ENCODE results near the gene MYCN. TPM values are rescaled to one million over a fixed set of nuclear protein-coding genes. Genes with fewer than 3 reads are reported as not detected.

The MYCN gene
- total and polyA plus RNA-seq, 2 of the 8 experiments (the other 6 are each of a cell fraction or from before 2014, with no cell fraction given) = 87.8 to 137 TPM

DNA sequence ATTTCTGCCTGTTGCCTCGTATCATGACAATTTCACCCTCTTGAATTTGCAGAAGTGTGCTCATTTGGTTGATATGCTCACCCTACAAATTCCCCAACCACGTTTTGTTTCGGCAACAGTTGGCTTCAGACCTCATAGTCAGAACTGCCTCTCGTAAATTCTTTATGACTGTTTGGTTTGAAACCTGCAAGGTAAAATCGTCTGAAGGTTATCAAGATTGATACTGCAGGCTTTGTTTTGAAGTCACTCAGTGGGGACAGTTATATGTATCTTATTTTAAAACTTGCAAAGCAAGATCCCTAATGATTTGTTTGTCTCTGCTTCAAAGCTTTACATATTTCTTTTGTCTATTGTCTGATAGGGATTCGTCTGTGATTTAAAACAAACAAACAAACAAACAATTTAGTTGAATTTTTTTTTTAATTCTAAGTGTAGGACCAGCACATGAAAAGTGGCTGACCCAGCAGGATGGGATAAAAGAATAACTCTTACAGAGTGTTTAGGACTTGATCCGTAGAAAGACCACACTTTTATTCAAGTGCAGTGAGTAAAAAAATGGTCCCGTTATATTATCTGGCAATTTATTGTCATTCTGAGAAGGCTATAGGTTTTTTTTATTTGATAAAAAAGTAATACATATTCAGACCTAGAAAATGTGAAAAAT is 45.7 kb upstream of the MYCN start:
- CTCF ChIA-PET (ENCODE audit: partially characterized antibody) = interaction anchor here (1.1 to 1.8 kb wide), 3 partner anchors 11 to 19 kb away, joined by 3 to 4 read pairs (median 4); no protein-coding TSS in a partner anchor
- whole genome bisulfite sequencing, 2 experiments (ENCODE audit: extremely low coverage in 1 of 2, insufficient coverage in 1 of 2, insufficient read length in 1 of 2, insufficient replicate concordance in 2 of 2, low coverage in 1 of 2, low lambda C conversion rate in 2 of 2, missing lambda C conversion rate in 1 of 2) = 88% methylated on average over 8 of the region's 8 CpGs; no CpG with 5 or more reads in 1 of the 2 experiments
- no peak overlapping the region for H2BK12ac ChIP-seq (ENCODE audit: low read depth, low read length)
- no peak for TF ChIP-seq JUND (IDR thresholded peaks at IDR 0.05; ENCODE audit: low read length)
- TF ChIP-seq CHD2 (IDR thresholded peaks at IDR 0.05; ENCODE audit: low read length) = no peak
- no peak for TF ChIP-seq NRF1 (IDR thresholded peaks at IDR 0.05; ENCODE audit: low read depth, low read length)
- TF ChIP-seq KDM4A (IDR thresholded peaks at IDR 0.05; ENCODE audit: low read depth, low read length, severe bottlenecking) = no peak
- TF ChIP-seq, protein P1, sequence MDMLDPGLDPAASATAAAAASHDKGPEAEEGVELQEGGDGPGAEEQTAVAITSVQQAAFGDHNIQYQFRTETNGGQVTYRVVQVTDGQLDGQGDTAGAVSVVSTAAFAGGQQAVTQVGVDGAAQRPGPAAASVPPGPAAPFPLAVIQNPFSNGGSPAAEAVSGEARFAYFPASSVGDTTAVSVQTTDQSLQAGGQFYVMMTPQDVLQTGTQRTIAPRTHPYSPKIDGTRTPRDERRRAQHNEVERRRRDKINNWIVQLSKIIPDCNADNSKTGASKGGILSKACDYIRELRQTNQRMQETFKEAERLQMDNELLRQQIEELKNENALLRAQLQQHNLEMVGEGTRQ (IDR thresholded peaks at IDR 0.05; ENCODE audit: low read length) = no peak
- TF ChIP-seq RFX5 (IDR thresholded peaks at IDR 0.05; ENCODE audit: borderline replicate concordance, low read depth, low read length) = no peak
- TF ChIP-seq BACH1 (IDR thresholded peaks at IDR 0.05; ENCODE audit: low read length) = no peak
- no peak for TF ChIP-seq ASH2L (IDR thresholded peaks at IDR 0.05; ENCODE audit: low read length)
- TF ChIP-seq, protein P2, sequence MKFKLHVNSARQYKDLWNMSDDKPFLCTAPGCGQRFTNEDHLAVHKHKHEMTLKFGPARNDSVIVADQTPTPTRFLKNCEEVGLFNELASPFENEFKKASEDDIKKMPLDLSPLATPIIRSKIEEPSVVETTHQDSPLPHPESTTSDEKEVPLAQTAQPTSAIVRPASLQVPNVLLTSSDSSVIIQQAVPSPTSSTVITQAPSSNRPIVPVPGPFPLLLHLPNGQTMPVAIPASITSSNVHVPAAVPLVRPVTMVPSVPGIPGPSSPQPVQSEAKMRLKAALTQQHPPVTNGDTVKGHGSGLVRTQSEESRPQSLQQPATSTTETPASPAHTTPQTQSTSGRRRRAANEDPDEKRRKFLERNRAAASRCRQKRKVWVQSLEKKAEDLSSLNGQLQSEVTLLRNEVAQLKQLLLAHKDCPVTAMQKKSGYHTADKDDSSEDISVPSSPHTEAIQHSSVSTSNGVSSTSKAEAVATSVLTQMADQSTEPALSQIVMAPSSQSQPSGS (IDR thresholded peaks at IDR 0.05; ENCODE audit: low read length) = no peak
- TF ChIP-seq, protein P3, sequence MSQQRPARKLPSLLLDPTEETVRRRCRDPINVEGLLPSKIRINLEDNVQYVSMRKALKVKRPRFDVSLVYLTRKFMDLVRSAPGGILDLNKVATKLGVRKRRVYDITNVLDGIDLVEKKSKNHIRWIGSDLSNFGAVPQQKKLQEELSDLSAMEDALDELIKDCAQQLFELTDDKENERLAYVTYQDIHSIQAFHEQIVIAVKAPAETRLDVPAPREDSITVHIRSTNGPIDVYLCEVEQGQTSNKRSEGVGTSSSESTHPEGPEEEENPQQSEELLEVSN (IDR thresholded peaks at IDR 0.05) = no peak

More for the DNA sequence above, 45.7 kb upstream of the MYCN start:
- Histone ChIP-seq H4K5ac (ENCODE audit: insufficient read length, low read depth, low read length) (no peak overlapping the region), H3K79me2 (ENCODE audit: control insufficient read depth in 1 of 2, insufficient read depth in 2 of 2, low read length in 2 of 2) (no peaks in the 10 kb centered on the region), H3K18ac (ENCODE audit: extremely low read depth, low read length) (no peak overlapping the region), H4K8ac (ENCODE audit: extremely low read depth, insufficient read depth, low read length) (no peak overlapping the region), H3K79me1 (ENCODE audit: low read depth, low read length) (no peaks in the 10 kb centered on the region), H3K14ac (ENCODE audit: insufficient read length) (no peak overlapping the region), H3K9ac (replicated peaks in 1 of 4; ENCODE audit: extremely low read depth in 1 of 4, low read depth in 3 of 4, low read length in 3 of 4) (no peak overlapping the region), H3K27me3 (replicated peaks in 1 of 4; ENCODE audit: control insufficient read depth in 3 of 4, extremely low read depth in 1 of 4, insufficient read depth in 3 of 4, low read length in 3 of 4) (no peaks in the 10 kb centered on the region), H2AFZ (ENCODE audit: low read length) (no peak overlapping the region), H3K27ac (ENCODE audit: low read depth, low read length) (no peak overlapping the region), H3K4me3 (ENCODE audit: extremely low read depth in 1 of 4, insufficient read depth in 2 of 4, low read depth in 3 of 4, low read length in 4 of 4) (no peak overlapping the region), H2AK5ac (ENCODE audit: low read depth, low read length) (no peak overlapping the region), H3K23ac (ENCODE audit: insufficient read length) (no peak overlapping the region), H3K4me2 (ENCODE audit: insufficient read depth in 1 of 2, low read depth in 2 of 2, low read length in 2 of 2) (no peak overlapping the region), H2BK120ac (replicated peaks; ENCODE audit: low read depth, low read length) (no peak overlapping the region), H2BK20ac (ENCODE audit: low read length) (no peak overlapping the region), H3K23me2 (ENCODE audit: low read depth, low read length) (no peaks in the 10 kb centered on the region), H3K4me1 (replicated peaks in 1 of 4; ENCODE audit: control insufficient read depth in 3 of 4, insufficient read depth in 4 of 4, low read length in 3 of 4) (peaks cover 6 to 34% (median 24%) of the 10 kb centered on the region in 4 experiments), H3K56ac (replicated peaks; ENCODE audit: insufficient read length, low read depth, low read length) (no peak overlapping the region), H2BK5ac (ENCODE audit: low read depth, low read length) (no peak overlapping the region), H4K91ac (replicated peaks; ENCODE audit: insufficient read length, low read length) (no peak overlapping the region), H3K36me3 (ENCODE audit: control insufficient read depth in 2 of 4, insufficient read depth in 4 of 4, low read length in 3 of 4) (no peaks in the 10 kb centered on the region), H3K4ac (replicated peaks; ENCODE audit: insufficient read length, low read depth, low read length) (no peak overlapping the region), H2BK15ac (ENCODE audit: low read length) (no peak overlapping the region), H3K9me3 (ENCODE audit: insufficient read depth in 2 of 2, low read depth in 1 of 2, low read length in 1 of 2) (0 out of 4 replicates have a peak, but pooled peaks cover 0 to 4% of the 10 kb centered on the region in 2 experiments), H4K20me1 (replicated peaks in 1 of 2; ENCODE audit: control insufficient read depth in 1 of 2, insufficient read depth in 2 of 2, low read length in 2 of 2) (no peaks in the 10 kb centered on the region)
- peak; percentile 45 for FAIRE-seq
- DNase-seq (ENCODE audit: low read depth in 1 of 2, low spot score in 2 of 2) = no peak
- POLR2A ChIA-PET (ENCODE audit: partially characterized antibody) = interaction anchor here (0.6 kb wide), 1 partner anchor 18 kb away, joined by 3 read pairs; no protein-coding TSS in a partner anchor
